Measurements from ENCODE around the gene PDZD2.

The PDZD2 gene

GRCh38 chr5:31604644-31605043 is 34.3 kb upstream of the PDZD2 start:
- Histone ChIP-seq H3K36me3 (no peaks in the 10 kb centered on the region), H3K9me3 (no peaks in the 10 kb centered on the region), H3K27ac (no peak overlapping the region), H3K4me3 (ENCODE audit: low read depth in 1 of 2, low read length in 1 of 2) (no peak overlapping the region), H3K27me3 (no peaks in the 10 kb centered on the region), H3K4me1 (ENCODE audit: control insufficient read depth in 1 of 2, insufficient read depth in 1 of 2, low read depth in 1 of 2, low read length in 1 of 2) (no peaks in the 10 kb centered on the region)
- TF ChIP-seq CTCF (IDR thresholded peaks at IDR 0.05): no peak

- Histone ChIP-seq H3K27ac (no peak overlapping the region), H3K27me3 (no peaks in the 10 kb centered on the region), H3K9me3 (no peaks in the 10 kb centered on the region), H3K4me3 (ENCODE audit: low read depth in 1 of 2, low read length in 1 of 2) (no peak overlapping the region), H3K4me1 (ENCODE audit: control insufficient read depth in 1 of 2, insufficient read depth in 1 of 2, low read depth in 1 of 2, low read length in 1 of 2) (no peaks in the 10 kb centered on the region), H3K36me3 (no peaks in the 10 kb centered on the region)
- TF ChIP-seq CTCF (IDR thresholded peaks at IDR 0.05): no peak
These were observed 33.0 kb upstream of the PDZD2 start for GRCh38 chr5:31605920-31606319.

GRCh38 chr5:31607546-31607945 is 31.4 kb upstream of the PDZD2 start:
- no peak overlapping the region for H3K4me3 ChIP-seq (ENCODE audit: low read depth in 1 of 2, low read length in 1 of 2)
- no peaks in the 10 kb centered on the region for H3K36me3 ChIP-seq
- H3K9me3 ChIP-seq: no peaks in the 10 kb centered on the region
- H3K4me1 ChIP-seq (ENCODE audit: control insufficient read depth in 1 of 2, insufficient read depth in 1 of 2, low read depth in 1 of 2, low read length in 1 of 2): no peaks in the 10 kb centered on the region
- H3K27ac ChIP-seq: no peak overlapping the region
- no peak for TF ChIP-seq CTCF (IDR thresholded peaks at IDR 0.05)
- H3K27me3 ChIP-seq: no peaks in the 10 kb centered on the region

- Histone ChIP-seq H3K27me3 (no peaks in the 10 kb centered on the region), H3K4me3 (ENCODE audit: low read depth in 1 of 2, low read length in 1 of 2) (no peak overlapping the region), H3K9me3 (no peaks in the 10 kb centered on the region), H3K36me3 (no peaks in the 10 kb centered on the region), H3K4me1 (ENCODE audit: control insufficient read depth in 1 of 2, insufficient read depth in 1 of 2, low read depth in 1 of 2, low read length in 1 of 2) (no peaks in the 10 kb centered on the region), H3K27ac (no peak overlapping the region)
- no peak for TF ChIP-seq CTCF (IDR thresholded peaks at IDR 0.05)
These were observed 27.9 kb upstream of the PDZD2 start for GRCh38 chr5:31611002-31611401.

GRCh38 chr5:31613651-31614050 is 25.3 kb upstream of the PDZD2 start:
- Histone ChIP-seq H3K4me3 (ENCODE audit: low read depth in 1 of 2, low read length in 1 of 2) (no peak overlapping the region), H3K27me3 (peaks cover 9% of the 10 kb centered on the region), H3K4me1 (ENCODE audit: control insufficient read depth in 1 of 2, insufficient read depth in 1 of 2, low read depth in 1 of 2, low read length in 1 of 2) (no peaks in the 10 kb centered on the region), H3K27ac (no peak overlapping the region), H3K36me3 (no peaks in the 10 kb centered on the region), H3K9me3 (no peaks in the 10 kb centered on the region)
- no peak for TF ChIP-seq CTCF (IDR thresholded peaks at IDR 0.05)

All from neutrophil (primary cell).